ENCODE measurements around the gene TMEM213. TPM values are rescaled to one million over a fixed set of nuclear protein-coding genes. Genes with fewer than 3 reads are reported as not detected.

The TMEM213 gene
- total RNA-seq, 1 donor from 2014 or later, result not detected

DNA sequence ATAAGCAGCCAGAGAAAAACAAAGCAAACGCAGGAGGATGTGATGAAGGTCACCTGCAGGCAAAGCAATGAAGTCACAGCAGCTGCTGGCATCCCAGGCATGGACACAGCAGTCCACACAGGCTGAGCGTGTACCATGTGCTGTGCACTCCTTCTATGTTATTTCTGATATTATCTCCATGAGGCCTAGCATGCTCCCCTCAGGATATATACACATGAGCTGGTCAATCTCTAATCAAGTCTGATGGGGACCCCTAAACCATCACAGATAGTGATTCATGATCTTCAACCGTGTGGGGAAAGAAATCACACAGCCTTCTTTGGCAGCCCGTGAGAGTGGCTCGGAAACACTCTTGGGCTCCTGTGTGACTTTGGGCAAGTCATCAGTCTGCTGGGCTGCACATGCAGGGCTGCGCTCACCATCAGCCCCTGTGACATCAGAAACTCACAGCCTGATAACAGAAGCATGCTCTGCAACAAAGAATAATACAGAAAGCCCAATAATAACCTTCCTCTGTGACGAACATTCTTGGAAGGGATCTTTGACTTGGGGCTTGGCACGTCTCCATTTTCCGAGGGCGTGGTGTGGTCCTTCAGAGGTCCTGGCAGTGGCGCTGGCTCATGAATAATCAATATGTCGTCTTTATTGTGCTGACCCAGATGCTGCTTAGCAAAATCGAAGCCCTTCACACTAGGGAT, 83.2 kb downstream of the TMEM213 start:
- Mint-ChIP-seq H3K27ac (ENCODE audit: unreplicated experiment) (no peak overlapping the region), H3K27me3 (ENCODE audit: low read depth) (no peaks in the 10 kb centered on the region), H3K9me3 (no peaks in the 10 kb centered on the region), H3K4me3 (no peak overlapping the region), H3K4me1 (no peaks in the 10 kb centered on the region), H3K36me3 (ENCODE audit: low read depth) (peaks cover 13% of the 10 kb centered on the region)
- no peak for DNase-seq (ENCODE audit: low read depth, low spot score)
- TF ChIP-seq, protein P1, sequence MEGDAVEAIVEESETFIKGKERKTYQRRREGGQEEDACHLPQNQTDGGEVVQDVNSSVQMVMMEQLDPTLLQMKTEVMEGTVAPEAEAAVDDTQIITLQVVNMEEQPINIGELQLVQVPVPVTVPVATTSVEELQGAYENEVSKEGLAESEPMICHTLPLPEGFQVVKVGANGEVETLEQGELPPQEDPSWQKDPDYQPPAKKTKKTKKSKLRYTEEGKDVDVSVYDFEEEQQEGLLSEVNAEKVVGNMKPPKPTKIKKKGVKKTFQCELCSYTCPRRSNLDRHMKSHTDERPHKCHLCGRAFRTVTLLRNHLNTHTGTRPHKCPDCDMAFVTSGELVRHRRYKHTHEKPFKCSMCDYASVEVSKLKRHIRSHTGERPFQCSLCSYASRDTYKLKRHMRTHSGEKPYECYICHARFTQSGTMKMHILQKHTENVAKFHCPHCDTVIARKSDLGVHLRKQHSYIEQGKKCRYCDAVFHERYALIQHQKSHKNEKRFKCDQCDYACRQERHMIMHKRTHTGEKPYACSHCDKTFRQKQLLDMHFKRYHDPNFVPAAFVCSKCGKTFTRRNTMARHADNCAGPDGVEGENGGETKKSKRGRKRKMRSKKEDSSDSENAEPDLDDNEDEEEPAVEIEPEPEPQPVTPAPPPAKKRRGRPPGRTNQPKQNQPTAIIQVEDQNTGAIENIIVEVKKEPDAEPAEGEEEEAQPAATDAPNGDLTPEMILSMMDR (conservative IDR thresholded peaks at IDR 0.05), result no peak

DNA sequence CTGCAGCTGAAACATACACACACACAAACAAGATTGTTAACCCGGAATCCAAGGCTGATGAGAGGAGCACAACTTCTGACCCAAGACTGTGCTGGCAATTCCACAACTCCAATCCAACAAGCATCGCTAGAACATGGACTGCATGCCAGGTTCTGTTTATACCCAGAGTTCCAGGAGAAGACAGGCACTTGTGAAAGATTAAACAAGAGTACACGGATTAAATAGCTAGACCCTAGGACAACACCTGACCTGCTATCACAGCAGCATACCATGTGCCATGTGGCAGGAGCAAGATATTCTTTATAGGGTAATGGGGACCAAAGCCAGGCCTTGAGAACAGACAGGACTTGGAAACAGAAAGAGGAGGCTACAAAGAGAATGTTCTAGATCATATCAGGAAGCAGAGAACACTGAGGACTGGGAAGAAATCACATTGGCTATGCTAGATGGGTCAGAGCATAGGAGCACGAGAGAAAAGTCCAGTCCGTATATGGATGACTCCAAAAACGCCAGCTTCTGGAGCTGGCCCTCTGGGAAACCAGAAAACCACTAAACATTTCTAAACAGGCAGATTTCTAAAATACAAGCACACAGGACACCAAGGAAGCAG, 83.9 kb downstream of the TMEM213 start:
- no peak overlapping the region for H3K4me3 Mint-ChIP-seq
- TF ChIP-seq, protein P1 (conservative IDR thresholded peaks at IDR 0.05), result no peak
- no peak for DNase-seq (ENCODE audit: low read depth, low spot score)
- peak overlapping the region; percentile 25 for H3K27ac Mint-ChIP-seq (ENCODE audit: unreplicated experiment)
- H3K36me3 Mint-ChIP-seq (ENCODE audit: low read depth), result peaks cover 11% of the 10 kb centered on the region
- H3K4me1 Mint-ChIP-seq, result peaks cover 4% of the 10 kb centered on the region
- H3K27me3 Mint-ChIP-seq (ENCODE audit: low read depth), result no peaks in the 10 kb centered on the region
- no peaks in the 10 kb centered on the region for H3K9me3 Mint-ChIP-seq

DNA sequence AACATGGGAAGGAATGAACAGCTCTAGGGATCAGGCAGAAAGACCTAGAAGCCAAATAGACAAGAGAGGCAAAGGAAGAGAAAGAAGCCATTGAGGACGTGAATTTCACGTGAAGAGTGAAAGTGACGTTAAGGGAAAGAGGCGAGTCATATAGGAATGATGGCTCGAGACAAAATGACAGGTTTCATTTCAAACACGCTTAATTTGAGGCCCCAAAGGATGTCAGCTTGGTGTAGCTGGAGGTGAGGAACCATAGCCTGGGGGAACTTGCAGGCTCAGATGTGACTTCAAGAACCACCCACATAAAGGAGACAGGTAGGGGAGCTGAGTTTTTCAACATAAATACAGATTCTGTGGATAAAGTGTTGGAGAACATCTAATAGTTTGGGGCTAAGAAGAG, 84.5 kb downstream of the TMEM213 start:
- Mint-ChIP-seq H3K36me3 (ENCODE audit: low read depth) (peaks cover 11% of the 10 kb centered on the region), H3K27ac (ENCODE audit: unreplicated experiment) (peak overlapping the region; percentile 25), H3K4me3 (no peak overlapping the region), H3K27me3 (ENCODE audit: low read depth) (no peaks in the 10 kb centered on the region), H3K4me1 (peaks cover 4% of the 10 kb centered on the region), H3K9me3 (no peaks in the 10 kb centered on the region)
- DNase-seq (ENCODE audit: low read depth, low spot score), result no peak
- TF ChIP-seq, protein P1 (conservative IDR thresholded peaks at IDR 0.05), result no peak

DNA sequence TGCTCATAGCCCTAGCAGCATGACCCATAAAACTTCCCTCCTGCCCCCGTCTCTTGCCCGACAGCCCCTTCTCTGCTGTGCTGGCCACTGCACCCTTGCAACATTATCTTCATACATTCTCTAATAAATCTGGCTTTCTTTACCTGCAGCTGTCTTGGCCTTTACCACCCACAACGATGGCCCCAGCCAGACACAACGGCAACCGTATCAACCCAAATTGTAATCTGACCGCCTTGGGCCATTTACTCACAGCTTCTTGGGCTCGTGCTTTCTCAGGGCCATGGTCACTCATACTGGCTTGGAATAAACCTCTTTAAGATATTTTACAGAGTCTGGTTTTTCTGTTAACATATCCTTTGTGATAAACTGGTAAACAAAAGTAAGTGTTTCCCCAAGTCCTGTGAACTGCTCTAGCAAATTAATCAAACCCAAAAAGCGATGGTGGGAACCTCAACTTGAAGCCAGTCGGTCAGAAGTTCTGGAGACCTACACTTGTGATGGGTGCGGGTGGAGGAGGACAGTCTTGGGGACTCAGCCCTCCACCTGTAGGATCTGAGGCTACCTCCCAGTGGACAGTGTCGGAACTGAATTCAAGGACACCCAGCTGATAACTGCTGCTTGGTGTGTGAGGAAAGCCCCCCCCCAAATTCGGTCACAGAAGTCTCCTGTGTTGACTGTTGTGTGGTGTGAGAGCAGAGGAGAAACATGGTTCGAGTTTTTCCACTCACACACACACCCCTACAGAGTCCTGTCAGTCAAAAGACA, 87.8 kb downstream of the TMEM213 start:
- H3K36me3 Mint-ChIP-seq (ENCODE audit: low read depth), result peaks cover 4% of the 10 kb centered on the region
- peaks cover 29% of the 10 kb centered on the region for H3K4me1 Mint-ChIP-seq
- no peak for DNase-seq (ENCODE audit: low read depth, low spot score)
- H3K27ac Mint-ChIP-seq (ENCODE audit: unreplicated experiment), result no peak overlapping the region
- H3K4me3 Mint-ChIP-seq, result no peak overlapping the region
- H3K27me3 Mint-ChIP-seq (ENCODE audit: low read depth), result no peaks in the 10 kb centered on the region
- H3K9me3 Mint-ChIP-seq, result no peaks in the 10 kb centered on the region
- TF ChIP-seq, protein P1 (conservative IDR thresholded peaks at IDR 0.05), result no peak

DNA sequence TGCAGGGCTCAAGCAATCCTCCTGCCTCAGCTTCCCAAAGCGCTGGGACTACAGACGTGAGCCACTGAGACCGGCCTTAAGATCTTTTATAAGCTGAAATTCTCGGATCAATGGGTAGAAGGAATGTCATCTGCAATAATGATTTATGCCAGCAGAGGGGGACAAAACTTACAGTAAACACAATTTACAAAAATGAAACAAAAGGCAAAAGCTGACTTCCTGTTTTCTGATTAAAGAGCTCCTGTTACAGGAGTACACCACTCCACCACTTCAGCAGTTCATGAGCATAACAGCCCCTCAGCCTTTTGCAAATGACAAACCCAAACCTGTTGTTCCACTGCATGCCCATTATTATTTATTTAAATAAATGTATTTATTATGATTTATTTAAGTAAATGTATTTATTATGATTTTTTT, 88.7 kb downstream of the TMEM213 start:
- Mint-ChIP-seq H3K4me3 (no peak overlapping the region), H3K36me3 (ENCODE audit: low read depth) (peaks cover 3% of the 10 kb centered on the region), H3K27ac (ENCODE audit: unreplicated experiment) (no peak overlapping the region), H3K27me3 (ENCODE audit: low read depth) (no peaks in the 10 kb centered on the region), H3K9me3 (no peaks in the 10 kb centered on the region), H3K4me1 (peaks cover 35% of the 10 kb centered on the region)
- peak; percentile 45 for DNase-seq (ENCODE audit: low read depth, low spot score)
- TF ChIP-seq, protein P1 (conservative IDR thresholded peaks at IDR 0.05), result peak; percentile 70

All from neural crest cell (in vitro differentiated cells).